Measurements from ENCODE around the gene TMCC2.

TMCC2 gene

DNA sequence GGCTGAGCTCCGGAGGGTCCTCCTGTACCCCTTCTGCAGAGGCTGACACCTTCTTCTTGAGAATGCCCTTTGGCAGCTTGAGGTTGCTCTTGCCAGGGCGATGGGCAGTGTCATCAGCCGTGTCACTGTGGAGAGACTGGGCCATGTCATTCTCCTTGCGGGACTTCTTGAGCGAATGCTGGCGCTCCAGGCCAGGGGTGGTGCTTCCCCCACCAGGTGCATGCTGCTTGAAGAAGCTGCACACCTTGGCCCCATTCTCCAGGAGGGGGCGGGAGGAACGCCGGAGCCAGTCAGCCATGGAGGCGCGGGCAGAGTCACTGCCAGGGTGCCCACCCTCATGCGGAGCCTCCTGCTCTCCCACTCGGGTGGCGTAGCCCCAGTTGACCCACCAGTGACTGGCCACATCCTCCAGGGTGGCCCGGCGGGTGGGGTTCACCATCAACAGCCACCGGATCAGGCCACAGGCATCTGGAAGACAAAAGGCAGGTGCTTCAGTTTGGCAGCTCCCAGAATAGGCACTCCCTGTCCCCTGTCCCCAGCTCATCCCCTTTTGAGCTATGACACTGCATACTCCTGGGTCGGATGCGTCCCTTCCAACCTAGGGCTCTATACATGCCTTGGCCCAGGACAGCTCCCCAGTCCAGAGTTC lies 76.4 kb downstream of the TMCC2 start:
- no CpG with 5 or more reads among the region's 19 CpGs for WGBS (ENCODE audit: extremely low coverage, insufficient coverage, insufficient read length)
- no peak overlapping the region for H3K14ac ChIP-seq (ENCODE audit: low read length)

GRCh38 chr1:205304695-205305070 lies 76.9 kb downstream of the TMCC2 start:
- no peak overlapping the region for H3K4ac ChIP-seq (ENCODE audit: low read depth, low read length)
- H3K79me2 ChIP-seq (ENCODE audit: control insufficient read depth, insufficient read depth, low read length, poor library complexity): no peaks in the 10 kb centered on the region
- H3K4me1 ChIP-seq (ENCODE audit: control insufficient read depth in 1 of 2, insufficient read depth in 2 of 2, low read length in 2 of 2): peaks cover 12 to 24% of the 10 kb centered on the region in 2 experiments
- no peak overlapping the region for H2BK12ac ChIP-seq (ENCODE audit: low read length)
- no peak overlapping the region for H2BK5ac ChIP-seq (ENCODE audit: low read depth, low read length, poor library complexity)
- H3K9me3 ChIP-seq (ENCODE audit: insufficient read depth, low read depth, low read length): no peaks in the 10 kb centered on the region
- no peak overlapping the region for H3K18ac ChIP-seq (ENCODE audit: low read length)
- H4K8ac ChIP-seq (ENCODE audit: low read depth, low read length): no peak overlapping the region
- H4K12ac ChIP-seq (ENCODE audit: low read depth, low read length): no peak overlapping the region
- H3K36me3 ChIP-seq (ENCODE audit: control insufficient read depth in 1 of 2, insufficient read depth in 2 of 2, low read length in 2 of 2): peaks cover 63 to 73% of the 10 kb centered on the region in 2 experiments
- no peak overlapping the region for H3K4me2 ChIP-seq (ENCODE audit: low read length)
- no peak overlapping the region for H3K14ac ChIP-seq (ENCODE audit: low read length)
- WGBS (ENCODE audit: extremely low coverage, insufficient coverage, insufficient read length): no CpG with 5 or more reads among the region's 1 CpG
- H2AK5ac ChIP-seq (ENCODE audit: low read length): no peak overlapping the region
- no peak overlapping the region for H3K23ac ChIP-seq (ENCODE audit: low read length)
- no peak overlapping the region for H3K4me3 ChIP-seq (ENCODE audit: low read depth, low read length)
- H2BK120ac ChIP-seq (ENCODE audit: insufficient read depth, low read length, poor library complexity): no peak overlapping the region
- DNase-seq: no peak
- H3K79me1 ChIP-seq (ENCODE audit: low read length): peaks cover 21% of the 10 kb centered on the region
- no peak overlapping the region for H3K9ac ChIP-seq (ENCODE audit: low read length)
- H2AFZ ChIP-seq (ENCODE audit: insufficient read depth, low read length, poor library complexity): no peak overlapping the region
- no peak overlapping the region for H3K27ac ChIP-seq (ENCODE audit: low read depth, low read length)
- no peak overlapping the region for H4K91ac ChIP-seq (ENCODE audit: low read depth, low read length)
- H3K27me3 ChIP-seq (ENCODE audit: insufficient read depth, low read length): no peaks in the 10 kb centered on the region

More for the DNA sequence above, 76.4 kb downstream of the TMCC2 start:
- Histone ChIP-seq H3K23ac (ENCODE audit: low read length) (no peak overlapping the region), H2BK5ac (ENCODE audit: low read depth, low read length, poor library complexity) (no peak overlapping the region), H4K91ac (ENCODE audit: low read depth, low read length) (no peak overlapping the region), H3K36me3 (ENCODE audit: control insufficient read depth in 1 of 2, insufficient read depth in 2 of 2, low read length in 2 of 2) (peaks cover 58 to 68% of the 10 kb centered on the region in 2 experiments), H2AFZ (ENCODE audit: insufficient read depth, low read length, poor library complexity) (no peak overlapping the region), H4K8ac (ENCODE audit: low read depth, low read length) (no peak overlapping the region), H3K4me3 (ENCODE audit: low read depth, low read length) (no peak overlapping the region), H3K4ac (ENCODE audit: low read depth, low read length) (no peak overlapping the region), H3K9me3 (ENCODE audit: insufficient read depth, low read depth, low read length) (no peaks in the 10 kb centered on the region), H2BK120ac (ENCODE audit: insufficient read depth, low read length, poor library complexity) (no peak overlapping the region), H4K12ac (ENCODE audit: low read depth, low read length) (no peak overlapping the region), H3K79me1 (ENCODE audit: low read length) (peaks cover 21% of the 10 kb centered on the region), H3K18ac (ENCODE audit: low read length) (no peak overlapping the region), H3K9ac (ENCODE audit: low read length) (no peak overlapping the region), H2AK5ac (ENCODE audit: low read length) (no peak overlapping the region), H3K27ac (ENCODE audit: low read depth, low read length) (no peak overlapping the region), H3K79me2 (ENCODE audit: control insufficient read depth, insufficient read depth, low read length, poor library complexity) (no peaks in the 10 kb centered on the region), H3K27me3 (ENCODE audit: insufficient read depth, low read length) (no peaks in the 10 kb centered on the region), H3K4me1 (ENCODE audit: control insufficient read depth in 1 of 2, insufficient read depth in 2 of 2, low read length in 2 of 2) (peaks cover 12 to 24% of the 10 kb centered on the region in 2 experiments), H3K4me2 (ENCODE audit: low read length) (no peak overlapping the region), H2BK12ac (ENCODE audit: low read length) (no peak overlapping the region)
- peak; percentile 85 to 87 for DNase-seq

- Histone ChIP-seq H3K18ac (ENCODE audit: low read length) (no peak overlapping the region), H3K27ac (ENCODE audit: low read depth, low read length) (no peak overlapping the region), H3K79me2 (ENCODE audit: control insufficient read depth, insufficient read depth, low read length, poor library complexity) (peaks cover 4% of the 10 kb centered on the region), H3K79me1 (ENCODE audit: low read length) (peaks cover 5% of the 10 kb centered on the region), H3K27me3 (ENCODE audit: insufficient read depth, low read length) (no peaks in the 10 kb centered on the region), H2AFZ (ENCODE audit: insufficient read depth, low read length, poor library complexity) (no peak overlapping the region), H3K36me3 (ENCODE audit: control insufficient read depth in 1 of 2, insufficient read depth in 2 of 2, low read length in 2 of 2) (peaks cover 79 to 94% of the 10 kb centered on the region in 2 experiments), H3K23ac (ENCODE audit: low read length) (no peak overlapping the region), H3K9ac (ENCODE audit: low read length) (peak overlapping the region; percentile 5), H3K4me2 (ENCODE audit: low read length) (no peak overlapping the region), H3K4ac (ENCODE audit: low read depth, low read length) (no peak overlapping the region), H3K4me1 (ENCODE audit: control insufficient read depth in 1 of 2, insufficient read depth in 2 of 2, low read length in 2 of 2) (peaks cover 3 to 9% of the 10 kb centered on the region in 2 experiments), H2BK5ac (ENCODE audit: low read depth, low read length, poor library complexity) (no peak overlapping the region), H3K9me3 (ENCODE audit: insufficient read depth, low read depth, low read length) (no peaks in the 10 kb centered on the region), H2BK120ac (ENCODE audit: insufficient read depth, low read length, poor library complexity) (no peak overlapping the region), H4K8ac (ENCODE audit: low read depth, low read length) (no peak overlapping the region), H3K14ac (ENCODE audit: low read length) (no peak overlapping the region), H3K4me3 (ENCODE audit: low read depth, low read length) (no peak overlapping the region), H4K91ac (ENCODE audit: low read depth, low read length) (no peak overlapping the region), H4K12ac (ENCODE audit: low read depth, low read length) (no peak overlapping the region), H2BK12ac (ENCODE audit: low read length) (no peak overlapping the region), H2AK5ac (ENCODE audit: low read length) (no peak overlapping the region)
- WGBS (ENCODE audit: extremely low coverage, insufficient coverage, insufficient read length): no CpG with 5 or more reads among the region's 7 CpGs
- DNase-seq: peak in 1 of 2 donors; percentile 36
Measured at GRCh38 chr1:205306929-205307566, 79.3 kb downstream of the TMCC2 start.

DNA sequence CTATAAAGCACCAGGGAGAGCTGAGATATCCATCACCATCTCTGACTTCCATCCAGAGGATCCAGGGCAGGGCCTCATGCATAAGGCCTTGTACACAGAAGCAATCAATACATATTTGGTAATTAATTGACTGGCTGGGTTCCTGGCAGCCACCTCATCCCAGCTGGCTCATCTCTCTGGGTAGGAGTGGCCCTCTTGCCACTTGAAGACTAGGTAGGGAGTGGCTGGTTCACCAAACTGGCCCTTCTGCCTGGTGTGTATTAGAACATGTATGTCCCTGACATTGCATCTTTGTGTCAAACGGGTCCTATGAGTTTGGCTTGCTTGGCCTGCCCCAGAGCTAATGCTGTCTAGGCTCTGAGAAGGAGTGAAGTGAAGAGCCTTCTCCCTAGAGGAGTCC lies 82.0 kb downstream of the TMCC2 start:
- no peak overlapping the region for H4K12ac ChIP-seq (ENCODE audit: low read depth, low read length)
- H3K27me3 ChIP-seq (ENCODE audit: insufficient read depth, low read length): no peaks in the 10 kb centered on the region

More for the DNA sequence above, 82.0 kb downstream of the TMCC2 start:
- Histone ChIP-seq H3K4me3 (ENCODE audit: low read depth, low read length) (no peak overlapping the region), H2AK5ac (ENCODE audit: low read length) (no peak overlapping the region), H3K23ac (ENCODE audit: low read length) (no peak overlapping the region), H3K14ac (ENCODE audit: low read length) (no peak overlapping the region), H2BK120ac (ENCODE audit: insufficient read depth, low read length, poor library complexity) (no peak overlapping the region), H3K4me2 (ENCODE audit: low read length) (no peak overlapping the region), H3K4me1 (ENCODE audit: control insufficient read depth in 1 of 2, insufficient read depth in 2 of 2, low read length in 2 of 2) (peaks cover 11 to 16% of the 10 kb centered on the region in 2 experiments), H3K9ac (ENCODE audit: low read length) (no peak overlapping the region), H2BK12ac (ENCODE audit: low read length) (no peak overlapping the region), H3K27ac (ENCODE audit: low read depth, low read length) (no peak overlapping the region), H3K4ac (ENCODE audit: low read depth, low read length) (peak overlapping the region; percentile 49), H3K9me3 (ENCODE audit: insufficient read depth, low read depth, low read length) (no peaks in the 10 kb centered on the region), H3K36me3 (ENCODE audit: control insufficient read depth in 1 of 2, insufficient read depth in 2 of 2, low read length in 2 of 2) (peaks cover 61 to 77% of the 10 kb centered on the region in 2 experiments), H4K91ac (ENCODE audit: low read depth, low read length) (no peak overlapping the region), H4K8ac (ENCODE audit: low read depth, low read length) (no peak overlapping the region), H3K18ac (ENCODE audit: low read length) (no peak overlapping the region), H3K79me1 (ENCODE audit: low read length) (peaks cover 9% of the 10 kb centered on the region), H2BK5ac (ENCODE audit: low read depth, low read length, poor library complexity) (no peak overlapping the region), H3K79me2 (ENCODE audit: control insufficient read depth, insufficient read depth, low read length, poor library complexity) (peaks cover 17% of the 10 kb centered on the region), H2AFZ (ENCODE audit: insufficient read depth, low read length, poor library complexity) (no peak overlapping the region)
- no CpG with 5 or more reads among the region's 1 CpG for WGBS (ENCODE audit: extremely low coverage, insufficient coverage, insufficient read length)
- DNase-seq: no peak
